GM19043 (cell line): ENCODE results near the gene ZNF777.
"Not testable (repeated sequence)": the region's sequence is repeated elsewhere in the genome, so short reads cannot be mapped to it uniquely, and the experiment has no call there.

Source experiments
- ATAC-seq: cut with Tn5 transposase; IDR thresholded peaks from one replicate; pipeline ENCODE4 v1.9.1; 2021; ENCODE audit warnings: low read depth; ENCODE audit not compliant: unreplicated experiment

Gene ZNF777

GRCh38 chr7:149422162-149422913, 38.5 kb downstream of the ZNF777 start:
- peak; percentile 93 for ATAC-seq

- no peak for ATAC-seq
Measured at GRCh38 chr7:149420006-149420405, 40.9 kb downstream of the ZNF777 start.

GRCh38 chr7:149415391-149416071, 45.3 kb downstream of the ZNF777 start:
- no peak for ATAC-seq

- no peak for ATAC-seq
Measured at GRCh38 chr7:149414745-149415390, 46.0 kb downstream of the ZNF777 start.

GRCh38 chr7:149414171-149414570, 46.7 kb downstream of the ZNF777 start:
- ATAC-seq, result no peak

- ATAC-seq, result not testable (repeated sequence)
Measured at GRCh38 chr7:149413083-149413482, 47.8 kb downstream of the ZNF777 start.

- ATAC-seq, result peak; percentile 82
Measured at GRCh38 chr7:149409895-149410294, 51.0 kb downstream of the ZNF777 start.

GRCh38 chr7:149404825-149405224, 56.0 kb downstream of the ZNF777 start:
- no peak for ATAC-seq

- no peak for ATAC-seq
Measured at GRCh38 chr7:149404396-149404795, 56.5 kb downstream of the ZNF777 start.

- no peak for ATAC-seq
Measured at GRCh38 chr7:149398195-149398820, 62.6 kb downstream of the ZNF777 start.

GRCh38 chr7:149397470-149398043, 63.3 kb downstream of the ZNF777 start:
- no peak for ATAC-seq

- ATAC-seq, result not testable (repeated sequence)
Measured at GRCh38 chr7:149388550-149389335, 72.1 kb downstream of the ZNF777 start.

- ATAC-seq, result not testable (repeated sequence)
Measured at GRCh38 chr7:149386514-149386913, 74.3 kb downstream of the ZNF777 start.

- ATAC-seq, result no peak
Measured at GRCh38 chr7:149385195-149385950, 75.5 kb downstream of the ZNF777 start.
